Measurements from ENCODE around the gene LILRB3.

- TF ChIP-seq CTCF (IDR thresholded peaks at IDR 0.05) (no peak), POLR2A (IDR thresholded peaks at IDR 0.05) (no peak)
Measured at GRCh38 chr19:54230031-54230430, 7.2 kb upstream of the LILRB3 start.

Measured in adrenal gland (tissue), 5 donors.